Testis (tissue), 3 donors: ENCODE measurements around the gene EYS. TPM values are rescaled to one million over a fixed set of nuclear protein-coding genes. Genes with fewer than 3 reads are reported as not detected.

Experiments used
- DNase-seq: peaks from one replicate; pipeline ENCODE4 v3.0.0-alpha.2; 2019
- H3K27ac ChIP-seq, 2 donors: fragments of 200-600 bp; sonication (generic); one replicate each; pipeline ENCODE4 v1.5.1; 2019
- H3K27me3 ChIP-seq: fragments of 200-600 bp; sonication (generic); one replicate; pipeline ENCODE4 v1.5.1; 2019
- H3K36me3 ChIP-seq: fragments of 200-600 bp; sonication (generic); one replicate; pipeline ENCODE4 v1.5.1; 2017; ENCODE audit warnings: low read depth; ENCODE audit errors: missing control alignments
- H3K4me1 ChIP-seq: fragments of 200-600 bp; sonication (generic); one replicate; pipeline ENCODE4 v1.5.1; 2019
- H3K4me3 ChIP-seq, 2 donors: fragments of 200-600 bp; sonication (generic); one replicate each; pipeline ENCODE4 v1.5.1; 2017 to 2019
- H3K9me3 ChIP-seq: fragments of 200-600 bp; sonication (generic); one replicate; pipeline ENCODE4 v1.5.1; 2017
- CTCF ChIP-seq, 3 experiments: fragments of 450-650 bp in 2 of 3; fragments of 200-600 bp in 1 of 3; sonication (generic) in 1 of 3; IDR thresholded peaks; one replicate each; pipeline ENCODE4 v1.5.1; 2016 to 2019; ENCODE audit warnings: antibody characterized with exemption in 3 of 3, mild to moderate bottlenecking in 2 of 3, moderate library complexity in 1 of 3
- POLR2A ChIP-seq: fragments of 450-650 bp; IDR thresholded peaks from one replicate; pipeline ENCODE4 v1.6.1; 2017; ENCODE audit warnings: antibody characterized with exemption, mild to moderate bottlenecking, moderate library complexity
- WGBS, 2 donors: methylation state at CpG; one replicate each; pipeline ENCODE4 v1.1.5; 2018; 5-methylcytosine and 5-hydroxymethylcytosine counted together
- intact Hi-C: fragments of 100-400 bp; cut with DNase I; formaldehyde crosslinking; loops from one replicate; pipeline ENCODE4 v1.15.1; 2023; ENCODE audit warnings: low total_unique reads
- polyA plus RNA-seq: library from polyadenylated mRNA; stranded (reverse); fragments of 350-450 nt; fragmentation: Illumina TruSeq; extraction: RNeasy Lipid Tissue Mini Kit (QIAGEN cat#74804); gene quantifications from one replicate; pipeline ENCODE4 v1.2.3, GENCODE V29; 2014; ENCODE audit warnings: low read depth, low replicate concordance; ENCODE audit not compliant: insufficient read depth
- total RNA-seq, 2 donors: library from RNA; depleted of rRNA; stranded (reverse); fragments of >200 nt; gene quantifications; one replicate each; pipeline ENCODE4 v1.2.3, GENCODE V29; 2016

Gene EYS
- total and polyA plus RNA-seq, 3 donors from 2014 or later, result 1.3 to 2.8 (median 2.6) TPM

GRCh38 chr6:65546894-65547293, 160.1 kb downstream of the EYS start:
- Histone ChIP-seq H3K4me1 (no peaks in the 10 kb centered on the region), H3K27ac (no peak overlapping the region), H3K36me3 (no peaks in the 10 kb centered on the region), H3K27me3 (no peaks in the 10 kb centered on the region), H3K4me3 (no peak overlapping the region), H3K9me3 (no peaks in the 10 kb centered on the region)
- 83 to 89% methylated on average over 3 of the region's 3 CpGs for WGBS, 2 donors
- TF ChIP-seq POLR2A (no peak), CTCF (IDR thresholded peaks at IDR 0.05) (no peak)
- no peak for DNase-seq
- intact Hi-C loops, result no loop called here

- H3K27ac ChIP-seq, result no peak overlapping the region
- H3K4me1 ChIP-seq, result no peaks in the 10 kb centered on the region
- WGBS, 2 donors, result 96 to 100% methylated on average over 2 of the region's 2 CpGs
- intact Hi-C loops, result no loop called here
- H3K9me3 ChIP-seq, result no peaks in the 10 kb centered on the region
- no peak for TF ChIP-seq CTCF (IDR thresholded peaks at IDR 0.05)
- TF ChIP-seq POLR2A, result no peak
- no peak for DNase-seq
- no peak overlapping the region for H3K4me3 ChIP-seq
- H3K27me3 ChIP-seq, result no peaks in the 10 kb centered on the region
- H3K36me3 ChIP-seq, result no peaks in the 10 kb centered on the region
Observed at GRCh38 chr6:65545920-65546319, 161.1 kb downstream of the EYS start.

GRCh38 chr6:65538644-65539043, 168.4 kb downstream of the EYS start:
- intact Hi-C loops, result no loop called here
- H3K27ac ChIP-seq, result no peak overlapping the region
- H3K4me3 ChIP-seq, result no peak overlapping the region
- TF ChIP-seq POLR2A, result no peak
- TF ChIP-seq CTCF (IDR thresholded peaks at IDR 0.05), result no peak
- H3K9me3 ChIP-seq, result no peaks in the 10 kb centered on the region
- no peaks in the 10 kb centered on the region for H3K36me3 ChIP-seq
- no peak for DNase-seq
- H3K4me1 ChIP-seq, result no peaks in the 10 kb centered on the region
- 85 to 86% methylated on average over 1 of the region's 1 CpG for WGBS, 2 donors
- no peaks in the 10 kb centered on the region for H3K27me3 ChIP-seq

GRCh38 chr6:65537600-65537999, 169.4 kb downstream of the EYS start:
- H3K36me3 ChIP-seq, result no peaks in the 10 kb centered on the region
- H3K4me1 ChIP-seq, result no peaks in the 10 kb centered on the region
- no peak for TF ChIP-seq CTCF (IDR thresholded peaks at IDR 0.05)
- TF ChIP-seq POLR2A, result no peak
- no peak overlapping the region for H3K4me3 ChIP-seq
- DNase-seq, result no peak
- no peaks in the 10 kb centered on the region for H3K9me3 ChIP-seq
- H3K27ac ChIP-seq, result no peak overlapping the region
- intact Hi-C loops, result no loop called here
- WGBS, 2 donors, result 91 to 94% methylated on average over 2 of the region's 2 CpGs
- H3K27me3 ChIP-seq, result no peaks in the 10 kb centered on the region

- H3K36me3 ChIP-seq, result no peaks in the 10 kb centered on the region
- no peak for DNase-seq
Observed at GRCh38 chr6:65531533-65531932, 175.5 kb downstream of the EYS start.

More at GRCh38 chr6:65531533-65531932, 175.5 kb downstream of the EYS start:
- no peaks in the 10 kb centered on the region for H3K9me3 ChIP-seq
- 76 to 86% methylated on average over 3 of the region's 3 CpGs for WGBS, 2 donors
- H3K27me3 ChIP-seq, result no peaks in the 10 kb centered on the region
- intact Hi-C loops, result no loop called here
- no peak overlapping the region for H3K4me3 ChIP-seq
- no peaks in the 10 kb centered on the region for H3K4me1 ChIP-seq
- no peak overlapping the region for H3K27ac ChIP-seq
- TF ChIP-seq CTCF (IDR thresholded peaks at IDR 0.05) (no peak), POLR2A (no peak)
